Vagina (tissue), 2 donors: Measurements from ENCODE around the gene TMEM145.

Source experiments
- POLR2A ChIP-seq, 2 donors: fragments of 450-650 bp; IDR thresholded peaks; one replicate each; pipeline ENCODE4 v1.6.1; 2017; ENCODE audit warnings: antibody characterized with exemption in 2 of 2, mild to moderate bottlenecking in 2 of 2, moderate library complexity in 2 of 2
- POLR2AphosphoS5 ChIP-seq, 2 donors: sonication (generic); formaldehyde crosslinking; IDR thresholded peaks; one replicate each; pipeline ENCODE4 v1.9.0; 2017; ENCODE audit warnings: antibody characterized with exemption in 2 of 2, mild to moderate bottlenecking in 2 of 2, low read depth in 1 of 2; ENCODE audit not compliant: insufficient read depth in 1 of 2
- TF ChIP-seq, protein P1 (sequence below), 3 experiments: fragments of 450-650 bp in 2 of 3; fragments of 200-600 bp in 1 of 3; sonication (generic) in 1 of 3; IDR thresholded peaks; one replicate each; pipeline ENCODE4 v1.5.1; 2017 to 2019; ENCODE audit warnings: antibody characterized with exemption in 3 of 3, mild to moderate bottlenecking in 2 of 3, moderate library complexity in 2 of 3

DNA sequence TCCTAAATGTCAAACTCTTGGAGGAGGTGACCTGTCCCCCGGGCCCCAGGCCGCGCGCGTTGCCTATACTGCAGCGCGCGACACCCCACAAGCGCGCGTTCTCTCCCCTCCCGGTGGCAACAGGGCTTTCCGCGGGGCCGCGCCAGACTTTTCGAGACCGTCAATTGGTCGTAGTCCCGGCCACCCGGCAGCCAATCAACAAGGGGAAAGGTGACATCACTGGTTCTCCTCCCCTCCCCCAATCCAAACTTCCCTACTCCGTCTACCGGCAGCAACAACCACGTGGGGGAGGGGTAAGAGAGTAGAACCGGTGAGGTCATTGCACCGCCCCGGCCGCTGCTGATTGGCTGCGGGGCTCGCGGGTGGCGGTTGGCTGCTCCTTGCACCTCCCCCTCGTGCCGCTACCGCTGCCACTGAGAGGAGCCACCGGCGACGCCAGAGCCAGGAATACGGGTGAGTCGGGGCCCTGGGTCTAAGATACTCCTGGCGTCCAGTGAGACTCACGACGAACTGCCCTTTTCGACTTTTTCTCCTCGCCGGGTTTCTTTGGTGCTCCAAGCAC, 44.9 kb upstream of the TMEM145 start:
- TF ChIP-seq, protein P1, sequence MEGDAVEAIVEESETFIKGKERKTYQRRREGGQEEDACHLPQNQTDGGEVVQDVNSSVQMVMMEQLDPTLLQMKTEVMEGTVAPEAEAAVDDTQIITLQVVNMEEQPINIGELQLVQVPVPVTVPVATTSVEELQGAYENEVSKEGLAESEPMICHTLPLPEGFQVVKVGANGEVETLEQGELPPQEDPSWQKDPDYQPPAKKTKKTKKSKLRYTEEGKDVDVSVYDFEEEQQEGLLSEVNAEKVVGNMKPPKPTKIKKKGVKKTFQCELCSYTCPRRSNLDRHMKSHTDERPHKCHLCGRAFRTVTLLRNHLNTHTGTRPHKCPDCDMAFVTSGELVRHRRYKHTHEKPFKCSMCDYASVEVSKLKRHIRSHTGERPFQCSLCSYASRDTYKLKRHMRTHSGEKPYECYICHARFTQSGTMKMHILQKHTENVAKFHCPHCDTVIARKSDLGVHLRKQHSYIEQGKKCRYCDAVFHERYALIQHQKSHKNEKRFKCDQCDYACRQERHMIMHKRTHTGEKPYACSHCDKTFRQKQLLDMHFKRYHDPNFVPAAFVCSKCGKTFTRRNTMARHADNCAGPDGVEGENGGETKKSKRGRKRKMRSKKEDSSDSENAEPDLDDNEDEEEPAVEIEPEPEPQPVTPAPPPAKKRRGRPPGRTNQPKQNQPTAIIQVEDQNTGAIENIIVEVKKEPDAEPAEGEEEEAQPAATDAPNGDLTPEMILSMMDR (IDR thresholded peaks at IDR 0.05): no peak
- TF ChIP-seq POLR2AphosphoS5 (IDR thresholded peaks at IDR 0.05; ENCODE audit: insufficient read depth in 1 of 2, low read depth in 1 of 2): peak; percentile 96 to 98
- TF ChIP-seq POLR2A (IDR thresholded peaks at IDR 0.05): peak in 1 of 2 donors; percentile 90
